Effector memory CD4-positive, alpha-beta T cell (primary cell): ENCODE results near the gene HSPA12A.

Experiments
- DNase-seq, 3 donors: peaks; one replicate each; pipeline ENCODE4 v3.0.0-alpha.2; 2020
- H3K27ac ChIP-seq: 2 replicates; pipeline ENCODE4 v1.7.0; 2013; ENCODE audit warnings: mild to moderate bottlenecking, low read length, moderate library complexity; ENCODE audit not compliant: insufficient read depth, poor library complexity, severe bottlenecking
- H3K27me3 ChIP-seq: replicated peaks from 2 replicates; pipeline ENCODE4 v1.7.0; 2013; ENCODE audit warnings: mild to moderate bottlenecking, low read length; ENCODE audit not compliant: insufficient read depth, control insufficient read depth, poor library complexity, severe bottlenecking
- H3K36me3 ChIP-seq: 2 replicates; pipeline ENCODE4 v1.7.0; 2013; ENCODE audit warnings: mild to moderate bottlenecking, low read length, moderate library complexity; ENCODE audit not compliant: control insufficient read depth, insufficient read depth
- H3K4me1 ChIP-seq: 2 replicates; pipeline ENCODE4 v1.7.0; 2013; ENCODE audit warnings: low read length, mild to moderate bottlenecking; ENCODE audit not compliant: control insufficient read depth, insufficient read depth, poor library complexity, severe bottlenecking
- H3K4me3 ChIP-seq: 2 replicates; pipeline ENCODE4 v1.7.0; 2013; ENCODE audit warnings: low read length, low read depth, mild to moderate bottlenecking; ENCODE audit not compliant: insufficient read depth, poor library complexity, severe bottlenecking
- H3K9me3 ChIP-seq: 2 replicates; pipeline ENCODE4 v1.7.0; 2013; ENCODE audit warnings: mild to moderate bottlenecking, low read length, moderate library complexity; ENCODE audit not compliant: control insufficient read depth

The HSPA12A gene

DNA sequence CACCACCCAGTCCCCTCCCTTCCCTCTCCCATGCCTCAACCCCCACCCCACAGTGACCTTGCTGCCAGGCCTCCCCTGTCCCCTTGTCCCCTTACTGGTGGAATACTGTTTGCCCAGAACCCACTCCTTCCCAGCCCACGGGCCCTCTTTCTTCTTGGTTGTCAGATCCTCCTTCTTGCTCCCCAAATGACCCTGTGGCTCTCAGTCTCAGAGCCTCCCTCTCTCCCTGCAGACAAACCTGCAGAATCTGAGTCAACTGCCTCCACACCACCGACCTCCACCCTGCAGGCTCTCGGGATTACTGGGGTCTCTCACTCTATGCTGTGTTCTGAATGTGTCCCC is 47.5 kb downstream of the HSPA12A start:
- DNase-seq, result no peak
- H3K4me3 ChIP-seq, result no peak overlapping the region
- H3K27ac ChIP-seq, result no peak overlapping the region
- no peaks in the 10 kb centered on the region for H3K27me3 ChIP-seq
- no peaks in the 10 kb centered on the region for H3K36me3 ChIP-seq
- no peaks in the 10 kb centered on the region for H3K4me1 ChIP-seq
- H3K9me3 ChIP-seq, result no peaks in the 10 kb centered on the region

- no peaks in the 10 kb centered on the region for H3K36me3 ChIP-seq
- no peaks in the 10 kb centered on the region for H3K4me1 ChIP-seq
- DNase-seq, result no peak
- no peak overlapping the region for H3K27ac ChIP-seq
- H3K4me3 ChIP-seq, result no peak overlapping the region
- H3K27me3 ChIP-seq, result no peaks in the 10 kb centered on the region
- H3K9me3 ChIP-seq, result no peaks in the 10 kb centered on the region
Observed at GRCh38 chr10:116694243-116694926, 48.0 kb downstream of the HSPA12A start.

DNA sequence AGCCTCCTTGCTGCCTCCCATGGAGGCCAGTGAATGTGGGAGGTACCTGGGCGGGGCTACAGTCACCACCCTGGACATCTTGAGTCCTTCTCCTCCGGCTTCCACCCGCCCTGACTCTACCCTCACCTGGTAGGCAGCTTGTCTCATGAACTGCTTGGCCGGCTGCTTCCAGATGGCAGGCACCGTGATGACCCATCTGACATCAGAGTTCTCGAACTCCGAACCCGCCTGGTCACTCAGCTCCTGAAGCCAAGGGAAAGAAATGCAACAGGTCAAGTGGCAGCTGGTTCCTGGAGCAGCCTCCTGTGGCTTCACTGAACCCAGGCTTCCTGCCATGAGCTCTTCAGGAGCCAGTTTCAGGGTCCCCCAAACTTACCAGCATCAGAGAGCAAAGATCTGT is 50.1 kb downstream of the HSPA12A start:
- DNase-seq, result no peak
- no peak overlapping the region for H3K4me3 ChIP-seq
- no peaks in the 10 kb centered on the region for H3K9me3 ChIP-seq
- H3K36me3 ChIP-seq, result no peaks in the 10 kb centered on the region
- no peaks in the 10 kb centered on the region for H3K27me3 ChIP-seq
- no peak overlapping the region for H3K27ac ChIP-seq
- H3K4me1 ChIP-seq, result no peaks in the 10 kb centered on the region

GRCh38 chr10:116691635-116692034 is 50.7 kb downstream of the HSPA12A start:
- Histone ChIP-seq H3K27me3 (no peaks in the 10 kb centered on the region), H3K4me3 (no peak overlapping the region), H3K36me3 (no peaks in the 10 kb centered on the region), H3K9me3 (no peaks in the 10 kb centered on the region), H3K27ac (no peak overlapping the region), H3K4me1 (no peaks in the 10 kb centered on the region)
- DNase-seq, result no peak

GRCh38 chr10:116690356-116691322 is 51.7 kb downstream of the HSPA12A start:
- Histone ChIP-seq H3K4me3 (no peak overlapping the region), H3K4me1 (no peaks in the 10 kb centered on the region), H3K27me3 (no peaks in the 10 kb centered on the region), H3K27ac (no peak overlapping the region), H3K9me3 (no peaks in the 10 kb centered on the region), H3K36me3 (no peaks in the 10 kb centered on the region)
- DNase-seq, result no peak

- H3K4me1 ChIP-seq, result no peaks in the 10 kb centered on the region
- H3K27ac ChIP-seq, result no peak overlapping the region
- no peaks in the 10 kb centered on the region for H3K9me3 ChIP-seq
- no peak overlapping the region for H3K4me3 ChIP-seq
- DNase-seq, result no peak
- no peaks in the 10 kb centered on the region for H3K27me3 ChIP-seq
- no peaks in the 10 kb centered on the region for H3K36me3 ChIP-seq
Observed at GRCh38 chr10:116689744-116690143, 52.6 kb downstream of the HSPA12A start.

DNA sequence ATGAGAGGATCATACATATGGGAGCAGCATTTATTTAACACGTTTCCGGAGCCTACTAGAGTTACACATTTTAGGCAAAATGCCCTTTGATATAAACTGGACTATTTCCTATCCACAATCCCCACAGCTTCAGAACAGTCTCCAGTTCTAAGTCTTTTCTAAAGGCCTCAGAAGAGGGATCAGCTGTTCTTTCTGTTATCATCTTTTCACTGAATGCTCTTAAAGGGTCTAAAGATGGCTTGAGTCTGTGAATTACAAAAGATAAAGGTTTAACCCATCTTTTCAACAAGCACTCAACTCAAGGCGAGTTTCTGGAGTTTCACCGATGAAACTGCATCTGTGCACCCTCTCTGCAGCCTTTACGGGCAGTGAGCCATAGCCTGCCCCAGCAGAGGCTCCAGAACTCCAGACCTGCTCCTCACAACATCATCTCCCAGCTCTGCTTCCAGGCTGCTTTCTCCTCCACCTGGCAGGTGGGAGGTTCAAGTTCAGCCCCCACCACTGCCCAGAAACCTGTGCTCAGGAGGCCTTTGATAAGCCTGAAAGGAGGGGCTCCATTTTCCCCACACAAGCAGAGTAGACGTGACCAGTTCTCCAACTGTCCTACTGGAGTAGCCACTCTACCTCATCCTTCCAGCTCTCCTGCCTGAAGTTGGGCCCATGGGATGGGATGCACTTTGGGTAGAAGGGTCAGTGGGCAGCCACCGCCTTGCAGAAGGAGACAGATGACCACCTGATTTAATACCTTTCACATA is 53.4 kb downstream of the HSPA12A start:
- no peaks in the 10 kb centered on the region for H3K4me1 ChIP-seq
- DNase-seq, result no peak
- H3K4me3 ChIP-seq, result no peak overlapping the region
- H3K36me3 ChIP-seq, result no peaks in the 10 kb centered on the region
- no peak overlapping the region for H3K27ac ChIP-seq
- H3K27me3 ChIP-seq, result no peaks in the 10 kb centered on the region
- no peaks in the 10 kb centered on the region for H3K9me3 ChIP-seq

GRCh38 chr10:116688241-116688711 is 54.1 kb downstream of the HSPA12A start:
- H3K9me3 ChIP-seq, result no peaks in the 10 kb centered on the region
- H3K4me3 ChIP-seq, result no peak overlapping the region
- H3K4me1 ChIP-seq, result no peaks in the 10 kb centered on the region
- H3K27me3 ChIP-seq, result no peaks in the 10 kb centered on the region
- no peak overlapping the region for H3K27ac ChIP-seq
- DNase-seq, result no peak
- no peaks in the 10 kb centered on the region for H3K36me3 ChIP-seq

- H3K9me3 ChIP-seq, result no peaks in the 10 kb centered on the region
- H3K36me3 ChIP-seq, result no peaks in the 10 kb centered on the region
- no peak for DNase-seq
- no peaks in the 10 kb centered on the region for H3K4me1 ChIP-seq
- H3K4me3 ChIP-seq, result no peak overlapping the region
- no peaks in the 10 kb centered on the region for H3K27me3 ChIP-seq
- H3K27ac ChIP-seq, result no peak overlapping the region
Observed at GRCh38 chr10:116687633-116688032, 54.7 kb downstream of the HSPA12A start.
